ENCODE measurements around the gene NAP1L5. TPM values are rescaled to one million over a fixed set of nuclear protein-coding genes. Genes with fewer than 3 reads are reported as not detected.

NAP1L5 gene
- total and polyA plus RNA-seq, 9 of the 15 experiments (the other 6 are each of a cell fraction or from before 2014, with no cell fraction given), result 2.4 to 10.6 (median 7.0) TPM

DNA sequence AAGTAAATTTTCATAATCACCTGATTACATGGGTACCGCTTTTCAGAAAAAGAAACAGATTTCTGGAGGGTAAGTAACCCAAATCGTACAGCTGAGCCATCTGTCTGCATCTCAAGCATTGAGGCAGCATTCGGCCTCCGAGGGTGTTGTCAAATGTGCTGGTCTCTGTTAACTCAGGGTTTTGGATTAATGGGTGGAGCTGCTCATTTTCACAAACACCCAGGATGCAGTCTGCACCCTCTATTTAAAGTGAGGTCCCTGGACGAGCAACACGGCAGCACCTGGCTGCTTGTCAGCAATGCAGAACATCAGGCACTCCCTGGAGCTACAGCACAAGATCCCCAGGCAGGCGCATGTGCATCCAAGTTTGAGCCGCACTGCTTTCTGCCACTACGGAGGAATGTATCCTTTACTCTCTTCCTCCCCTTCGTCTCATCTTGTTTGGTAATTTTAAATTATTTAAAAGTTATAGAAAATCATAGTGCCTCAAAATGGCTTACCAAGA lies 24.7 kb upstream of the NAP1L5 start:
- in situ Hi-C loops (cut with MboI), result no loop called here
- Histone ChIP-seq H3K27ac (ENCODE audit: extremely low read depth, low read depth, low read length) (no peak overlapping the region), H3K9me3 (replicated peaks; ENCODE audit: control insufficient read depth, insufficient read depth, low read depth, low read length) (no peaks in the 10 kb centered on the region; the same call in none of the 2 replicates), H3K9me1 (ENCODE audit: control insufficient read depth, insufficient read depth, low read length) (no peaks in the 10 kb centered on the region), H4K20me1 (replicated peaks; ENCODE audit: control insufficient read depth, insufficient read depth, low read length) (no peaks in the 10 kb centered on the region), H3K4me2 (ENCODE audit: insufficient read depth, low read length) (no peak overlapping the region), H3K79me2 (ENCODE audit: control insufficient read depth, insufficient read depth, low read length) (no peaks in the 10 kb centered on the region), H3K27me3 (ENCODE audit: control insufficient read depth in 2 of 2, insufficient read depth in 2 of 2, low read length in 2 of 2) (no peaks in the 10 kb centered on the region), H3K4me1 (replicated peaks in 1 of 2; ENCODE audit: control insufficient read depth in 2 of 2, insufficient read depth in 2 of 2, low read length in 2 of 2) (no peaks in the 10 kb centered on the region), H3K36me3 (ENCODE audit: control insufficient read depth, insufficient read depth, low read length) (peaks cover 9% of the 10 kb centered on the region; the same call in 2 of the 3 replicates), H3K9ac (ENCODE audit: insufficient read depth in 1 of 2, low read depth in 2 of 2, low read length in 2 of 2) (no peak overlapping the region), H2AFZ (ENCODE audit: low read depth, low read length) (no peak overlapping the region), H3K4me3 (no peak overlapping the region)
- POLR2A ChIA-PET, result no interaction called here
- WGBS (ENCODE audit: insufficient coverage, low coverage, missing lambda C conversion rate), result 78% methylated on average over 10 of the region's 10 CpGs
- FAIRE-seq, result no peak
- no peak for ATAC-seq
- DNase-seq (ENCODE audit: extremely low read depth in 1 of 4, low spot score in 3 of 4), result no peak
- CTCF ChIA-PET (ENCODE audit: low intra/inter-chr PET ratio), result no interaction called here
- BruUV-seq (replicated peaks), result no TSS peak
- intact Hi-C loops (cut with micrococcal nuclease), result no loop called here
- no peak for TF ChIP-seq RFX7 (CRISPR knock-in tag; IDR thresholded peaks at IDR 0.05)
- TF ChIP-seq, protein P1, sequence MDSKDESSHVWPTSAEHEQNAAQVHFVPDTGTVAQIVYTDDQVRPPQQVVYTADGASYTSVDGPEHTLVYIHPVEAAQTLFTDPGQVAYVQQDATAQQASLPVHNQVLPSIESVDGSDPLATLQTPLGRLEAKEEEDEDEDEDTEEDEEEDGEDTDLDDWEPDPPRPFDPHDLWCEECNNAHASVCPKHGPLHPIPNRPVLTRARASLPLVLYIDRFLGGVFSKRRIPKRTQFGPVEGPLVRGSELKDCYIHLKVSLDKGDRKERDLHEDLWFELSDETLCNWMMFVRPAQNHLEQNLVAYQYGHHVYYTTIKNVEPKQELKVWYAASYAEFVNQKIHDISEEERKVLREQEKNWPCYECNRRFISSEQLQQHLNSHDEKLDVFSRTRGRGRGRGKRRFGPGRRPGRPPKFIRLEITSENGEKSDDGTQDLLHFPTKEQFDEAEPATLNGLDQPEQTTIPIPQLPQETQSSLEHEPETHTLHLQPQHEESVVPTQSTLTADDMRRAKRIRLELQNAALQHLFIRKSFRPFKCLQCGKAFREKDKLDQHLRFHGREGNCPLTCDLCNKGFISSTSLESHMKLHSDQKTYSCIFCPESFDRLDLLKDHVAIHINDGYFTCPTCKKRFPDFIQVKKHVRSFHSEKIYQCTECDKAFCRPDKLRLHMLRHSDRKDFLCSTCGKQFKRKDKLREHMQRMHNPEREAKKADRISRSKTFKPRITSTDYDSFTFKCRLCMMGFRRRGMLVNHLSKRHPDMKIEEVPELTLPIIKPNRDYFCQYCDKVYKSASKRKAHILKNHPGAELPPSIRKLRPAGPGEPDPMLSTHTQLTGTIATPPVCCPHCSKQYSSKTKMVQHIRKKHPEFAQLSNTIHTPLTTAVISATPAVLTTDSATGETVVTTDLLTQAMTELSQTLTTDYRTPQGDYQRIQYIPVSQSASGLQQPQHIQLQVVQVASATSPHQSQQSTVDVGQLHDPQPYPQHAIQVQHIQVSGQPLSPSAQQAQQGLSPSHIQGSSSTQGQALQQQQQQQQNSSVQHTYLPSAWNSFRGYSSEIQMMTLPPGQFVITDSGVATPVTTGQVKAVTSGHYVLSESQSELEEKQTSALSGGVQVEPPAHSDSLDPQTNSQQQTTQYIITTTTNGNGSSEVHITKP (IDR thresholded peaks at IDR 0.05; ENCODE audit: partially characterized antibody), result no peak
- no peak for TF ChIP-seq CEBPZ (IDR thresholded peaks at IDR 0.05; ENCODE audit: borderline replicate concordance, low read depth, low read length)
- TF ChIP-seq SP2 (IDR thresholded peaks at IDR 0.05; ENCODE audit: extremely low read depth, low read depth, low read length, poor library complexity, severe bottlenecking), result no peak
- no peak for TF ChIP-seq ZFPM2 (CRISPR knock-in tag; IDR thresholded peaks at IDR 0.05)
- TF ChIP-seq, protein P2, sequence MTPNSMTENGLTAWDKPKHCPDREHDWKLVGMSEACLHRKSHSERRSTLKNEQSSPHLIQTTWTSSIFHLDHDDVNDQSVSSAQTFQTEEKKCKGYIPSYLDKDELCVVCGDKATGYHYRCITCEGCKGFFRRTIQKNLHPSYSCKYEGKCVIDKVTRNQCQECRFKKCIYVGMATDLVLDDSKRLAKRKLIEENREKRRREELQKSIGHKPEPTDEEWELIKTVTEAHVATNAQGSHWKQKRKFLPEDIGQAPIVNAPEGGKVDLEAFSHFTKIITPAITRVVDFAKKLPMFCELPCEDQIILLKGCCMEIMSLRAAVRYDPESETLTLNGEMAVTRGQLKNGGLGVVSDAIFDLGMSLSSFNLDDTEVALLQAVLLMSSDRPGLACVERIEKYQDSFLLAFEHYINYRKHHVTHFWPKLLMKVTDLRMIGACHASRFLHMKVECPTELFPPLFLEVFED (CRISPR knock-in tag; conservative IDR thresholded peaks at IDR 0.05), result no peak
- TF ChIP-seq DLX4 (CRISPR knock-in tag; IDR thresholded peaks at IDR 0.05), result no peak
- TF ChIP-seq FUS (optimal IDR thresholded peaks at IDR 0.05; ENCODE audit: low read depth, low read length), result no peak

All from K562 (cell line).